GM23338 (cell line): ENCODE data around the gene DIS3L. TPM values are rescaled to one million over a fixed set of nuclear protein-coding genes. Genes with fewer than 3 reads are reported as not detected.
"Not testable (repeated sequence)": the region's sequence is repeated elsewhere in the genome, so short reads cannot be mapped to it uniquely, and the experiment has no call there.

ENCODE experiments used
- ATAC-seq: fragments of 200-7000 bp; cut with Tn5 transposase; 3 replicates; pipeline ENCODE4 v1.9.1; 2020
- DNase-seq: peaks from one replicate; pipeline ENCODE4 v3.0.0-alpha.2; 2015; ENCODE audit warnings: low spot score
- H2AFZ ChIP-seq: fragments of 200-600 bp; sonication (generic); 2 replicates; pipeline ENCODE4 v1.8.0; 2016; ENCODE audit warnings: antibody characterized with exemption, mild to moderate bottlenecking, moderate library complexity
- H3F3A ChIP-seq: fragments of 200-600 bp; sonication (generic); replicated peaks from 2 replicates; pipeline ENCODE4 v1.8.0; 2017; ENCODE audit warnings: antibody characterized with exemption, mixed run types, low read depth
- H3K27ac ChIP-seq: fragments of 200-600 bp; sonication (generic); 2 replicates; pipeline ENCODE4 v1.6.1; 2016; ENCODE audit warnings: low read depth
- H3K27me3 ChIP-seq: fragments of 200-600 bp; sonication (generic); 2 replicates; pipeline ENCODE4 v1.8.0; 2016; ENCODE audit warnings: mild to moderate bottlenecking, mixed run types, moderate library complexity; ENCODE audit not compliant: insufficient read depth
- H3K36me3 ChIP-seq: fragments of 200-600 bp; sonication (generic); 2 replicates; pipeline ENCODE4 v1.8.0; 2016; ENCODE audit warnings: mild to moderate bottlenecking; ENCODE audit not compliant: insufficient read depth
- H3K4me1 ChIP-seq: fragments of 200-600 bp; sonication (generic); 2 replicates; pipeline ENCODE4 v1.8.0; 2016; ENCODE audit warnings: mild to moderate bottlenecking, moderate library complexity; ENCODE audit not compliant: insufficient read depth
- H3K4me2 ChIP-seq: fragments of 200-600 bp; sonication (generic); 2 replicates; pipeline ENCODE4 v1.7.1; 2017; ENCODE audit warnings: mixed run types
- H3K4me3 ChIP-seq: fragments of 200-600 bp; sonication (generic); 2 replicates; pipeline ENCODE4 v1.6.1; 2016; ENCODE audit warnings: mixed run types
- H3K79me2 ChIP-seq: fragments of 200-600 bp; sonication (generic); replicated peaks from 2 replicates; pipeline ENCODE4 v1.8.0; 2017; ENCODE audit warnings: mild to moderate bottlenecking; ENCODE audit not compliant: insufficient read depth
- H3K9me2 ChIP-seq: fragments of 200-600 bp; sonication (generic); 2 replicates; pipeline ENCODE4 v1.8.0; 2017; ENCODE audit not compliant: insufficient read depth
- H4K20me1 ChIP-seq: fragments of 200-600 bp; sonication (generic); replicated peaks from 2 replicates; pipeline ENCODE4 v1.8.0; 2017; ENCODE audit warnings: mild to moderate bottlenecking; ENCODE audit not compliant: insufficient read depth
- H3K27ac Mint-ChIP-seq: 2 replicates; pipeline ENCODE4 v1.8.0; 2020; ENCODE audit warnings: inconsistent platforms, mild to moderate bottlenecking, moderate library complexity, mixed read lengths
- H3K27me3 Mint-ChIP-seq: 3 replicates; pipeline ENCODE4 v1.8.0; 2022; ENCODE audit warnings: low read depth, mild to moderate bottlenecking, moderate library complexity, mixed read lengths, inconsistent platforms; ENCODE audit not compliant: insufficient read depth, poor library complexity
- H3K36me3 Mint-ChIP-seq: 3 replicates; pipeline ENCODE4 v1.8.0; 2021; ENCODE audit warnings: low read depth, mild to moderate bottlenecking, inconsistent platforms, moderate library complexity, mixed read lengths
- H3K4me1 Mint-ChIP-seq: 3 replicates; pipeline ENCODE4 v1.8.0; 2020; ENCODE audit warnings: mild to moderate bottlenecking, inconsistent platforms, mixed read lengths
- H3K4me3 Mint-ChIP-seq: 3 replicates; pipeline ENCODE4 v1.8.0; 2021; ENCODE audit warnings: moderate library complexity, mild to moderate bottlenecking, inconsistent platforms, mixed read lengths
- H3K9me3 Mint-ChIP-seq: 3 replicates; pipeline ENCODE4 v1.8.0; 2020; ENCODE audit warnings: moderate library complexity, mild to moderate bottlenecking, inconsistent platforms, mixed read lengths
- CREB1 ChIP-seq: fragments of 250-450 bp; sonication (Bioruptor Pico); IDR thresholded peaks from 2 replicates; pipeline ENCODE4 v1.5.0; 2020; ENCODE audit warnings: low read depth, mild to moderate bottlenecking, moderate library complexity
- CTCF ChIP-seq, 2 experiments: fragments of 200-600 bp in 1 of 2; sonication (generic) in 1 of 2; conservative IDR thresholded peaks; 2 replicates each; pipeline versions ENCODE4 v1.5.1 to v1.6.1; 2016 to 2017; ENCODE audit warnings: antibody characterized with exemption in 2 of 2, low read depth in 2 of 2, mild to moderate bottlenecking in 2 of 2, moderate library complexity in 1 of 2
- EZH2 ChIP-seq: fragments of 200-600 bp; sonication (generic); IDR thresholded peaks from one replicate; pipeline ENCODE4 v1.8.0; 2017; ENCODE audit warnings: antibody characterized with exemption, mild to moderate bottlenecking, low read depth; ENCODE audit not compliant: unreplicated experiment
- EZH2phosphoT487 ChIP-seq: fragments of 200-600 bp; sonication (generic); IDR thresholded peaks from one replicate; pipeline ENCODE4 v1.8.1; 2018; ENCODE audit warnings: antibody characterized with exemption; ENCODE audit not compliant: unreplicated experiment
- NANOG ChIP-seq: IDR thresholded peaks from 2 replicates; pipeline ENCODE4 v1.6.1; 2016; ENCODE audit warnings: antibody characterized with exemption, borderline replicate concordance
- POLR2AphosphoS5 ChIP-seq: IDR thresholded peaks from 2 replicates; pipeline ENCODE4 v1.6.1; 2016; ENCODE audit warnings: antibody characterized with exemption, low read depth
- STAT1 ChIP-seq: IDR thresholded peaks from one replicate; pipeline ENCODE4 v1.6.1; 2016; ENCODE audit warnings: antibody characterized with exemption; ENCODE audit not compliant: unreplicated experiment
- ZNF114 ChIP-seq: fragments of 250-450 bp; sonication (Bioruptor Pico); IDR thresholded peaks from 2 replicates; pipeline ENCODE4 v1.5.0; 2020; ENCODE audit warnings: mild to moderate bottlenecking, moderate library complexity
- ZNF331 ChIP-seq: fragments of 250-450 bp; sonication (Bioruptor Pico); IDR thresholded peaks from 2 replicates; pipeline ENCODE4 v1.5.0; 2020; ENCODE audit warnings: low read depth, mild to moderate bottlenecking, moderate library complexity
- polyA plus RNA-seq: library from polyadenylated mRNA; unstranded; fragments of >200 nt; fragmentation: Nextera tagmentation; extraction: Ambion mirVana; gene quantifications from 2 replicates; pipeline ENCODE4 v1.2.1, GENCODE V29; 2016
- total RNA-seq: library from RNA; depleted of rRNA; stranded (reverse); fragments of >200 nt; shearing (Covaris generic); gene quantifications from 2 replicates; pipeline ENCODE4 v1.2.3, GENCODE V29; 2014
- TF ChIP-seq, protein P1 (sequence below): IDR thresholded peaks from 2 replicates; pipeline ENCODE4 v1.6.1; 2016; ENCODE audit warnings: antibody characterized with exemption

DIS3L gene
- total and polyA plus RNA-seq, 2 experiments from 2014 or later, result 8.9 to 21.8 TPM

DNA sequence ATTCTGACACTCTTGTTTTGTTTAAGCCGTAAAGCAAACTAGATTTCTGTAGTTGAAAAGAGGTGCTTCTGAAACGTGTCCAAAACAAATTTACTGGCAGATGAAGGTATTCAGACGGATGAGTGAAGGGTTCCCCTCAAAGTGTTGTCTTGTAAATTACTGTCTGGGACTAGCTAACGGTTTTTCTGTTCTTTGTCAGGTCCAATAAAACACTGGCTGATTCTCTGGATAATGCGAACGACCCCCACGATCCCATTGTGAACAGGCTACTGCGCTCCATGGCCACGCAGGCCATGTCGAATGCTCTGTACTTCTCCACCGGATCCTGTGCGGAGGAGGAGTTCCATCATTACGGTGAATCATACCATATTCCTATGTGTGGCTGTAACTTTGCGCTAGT lies 35.4 kb downstream of the DIS3L start:
- Histone ChIP-seq H3K4me1 (no peaks in the 10 kb centered on the region), H3K4me2 (no peak overlapping the region), H4K20me1 (no peaks in the 10 kb centered on the region), H3K27me3 (no peaks in the 10 kb centered on the region), H3F3A (no peaks in the 10 kb centered on the region), H3K9me2 (no peaks in the 10 kb centered on the region), H3K79me2 (no peaks in the 10 kb centered on the region), H2AFZ (no peak overlapping the region), H3K36me3 (peaks cover 28% of the 10 kb centered on the region; the same call in 1 of the 2 replicates), H3K4me3 (no peak overlapping the region), H3K27ac (no peak overlapping the region)
- Mint-ChIP-seq H3K9me3 (no peaks in the 10 kb centered on the region), H3K27ac (no peak overlapping the region), H3K36me3 (peaks cover 58% of the 10 kb centered on the region), H3K4me1 (no peaks in the 10 kb centered on the region), H3K27me3 (no peaks in the 10 kb centered on the region), H3K4me3 (no peak overlapping the region)
- TF ChIP-seq EZH2, result no peak
- no peak for TF ChIP-seq EZH2phosphoT487
- TF ChIP-seq STAT1, result no peak
- TF ChIP-seq ZNF331 (CRISPR knock-in tag), result no peak
- TF ChIP-seq ZNF114 (CRISPR knock-in tag), result no peak
- no peak for TF ChIP-seq CREB1 (CRISPR knock-in tag)
- TF ChIP-seq CTCF (conservative IDR thresholded peaks at IDR 0.05; ENCODE audit: low read depth in 2 of 2), result no peak
- TF ChIP-seq, protein P1, sequence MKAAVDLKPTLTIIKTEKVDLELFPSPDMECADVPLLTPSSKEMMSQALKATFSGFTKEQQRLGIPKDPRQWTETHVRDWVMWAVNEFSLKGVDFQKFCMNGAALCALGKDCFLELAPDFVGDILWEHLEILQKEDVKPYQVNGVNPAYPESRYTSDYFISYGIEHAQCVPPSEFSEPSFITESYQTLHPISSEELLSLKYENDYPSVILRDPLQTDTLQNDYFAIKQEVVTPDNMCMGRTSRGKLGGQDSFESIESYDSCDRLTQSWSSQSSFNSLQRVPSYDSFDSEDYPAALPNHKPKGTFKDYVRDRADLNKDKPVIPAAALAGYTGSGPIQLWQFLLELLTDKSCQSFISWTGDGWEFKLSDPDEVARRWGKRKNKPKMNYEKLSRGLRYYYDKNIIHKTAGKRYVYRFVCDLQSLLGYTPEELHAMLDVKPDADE, result no peak
- TF ChIP-seq POLR2AphosphoS5, result no peak
- TF ChIP-seq NANOG, result no peak
- DNase-seq (no peak), ATAC-seq (no peak)

- not testable (repeated sequence) for H3K4me3 Mint-ChIP-seq, H3K4me3 ChIP-seq, H3K9me3 Mint-ChIP-seq, H3K27me3 ChIP-seq, H3K4me2 ChIP-seq, ATAC-seq, H3K27me3 Mint-ChIP-seq, H3K27ac Mint-ChIP-seq, H3K4me1 ChIP-seq, H3F3A ChIP-seq, H3K9me2 ChIP-seq, DNase-seq, H4K20me1 ChIP-seq, H3K4me1 Mint-ChIP-seq, H3K27ac ChIP-seq, H2AFZ ChIP-seq, H3K79me2 ChIP-seq
- H3K36me3 Mint-ChIP-seq, result peaks cover 69% of the 10 kb centered on the region
- peaks cover 48% of the 10 kb centered on the region for H3K36me3 ChIP-seq
Measured at GRCh38 chr15:66348530-66348929, 55.2 kb downstream of the DIS3L start.
